GM18498 (cell line): ENCODE data around the gene TEKT2.

Experiments used
- ATAC-seq: cut with Tn5 transposase; IDR thresholded peaks from one replicate; pipeline ENCODE4 v1.9.1; 2021; ENCODE audit warnings: mild to moderate bottlenecking, moderate library complexity; ENCODE audit not compliant: unreplicated experiment

Gene TEKT2

DNA sequence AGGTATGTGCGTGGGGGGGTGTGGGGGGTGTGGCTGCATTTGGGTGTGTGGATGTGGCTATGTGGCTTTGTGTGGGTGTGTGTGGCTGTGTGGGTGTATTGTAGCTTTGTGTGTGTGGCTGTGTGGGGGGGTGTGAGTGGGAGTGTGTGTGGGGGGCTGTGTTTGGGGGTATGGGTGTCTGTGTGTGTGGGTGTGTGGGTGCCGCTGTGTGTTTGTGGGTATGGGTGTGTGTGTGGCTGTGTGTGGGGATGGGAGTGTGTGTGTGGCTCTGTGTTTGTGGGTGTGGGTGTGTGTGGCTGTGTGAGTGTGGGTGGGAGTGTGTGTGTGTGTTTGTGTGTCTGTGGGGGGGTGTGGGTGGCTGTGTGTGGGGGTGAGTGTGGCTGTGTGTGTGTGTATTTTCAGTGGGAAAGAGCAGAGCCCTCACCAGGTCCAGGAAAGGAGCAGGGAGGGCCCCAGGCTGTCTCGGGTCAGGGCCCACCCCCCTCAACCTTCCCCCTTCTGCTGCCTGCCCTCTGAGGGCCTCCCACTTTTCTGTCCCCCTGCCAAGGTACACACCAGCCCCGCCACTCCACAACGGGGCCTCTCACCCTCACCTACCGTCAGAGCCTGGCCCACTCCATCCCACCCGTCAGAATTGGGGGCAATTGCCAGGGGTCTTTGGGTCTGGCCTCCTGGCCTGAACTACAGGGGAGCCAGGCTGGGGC, 43.1 kb downstream of the TEKT2 start:
- ATAC-seq = no peak

DNA sequence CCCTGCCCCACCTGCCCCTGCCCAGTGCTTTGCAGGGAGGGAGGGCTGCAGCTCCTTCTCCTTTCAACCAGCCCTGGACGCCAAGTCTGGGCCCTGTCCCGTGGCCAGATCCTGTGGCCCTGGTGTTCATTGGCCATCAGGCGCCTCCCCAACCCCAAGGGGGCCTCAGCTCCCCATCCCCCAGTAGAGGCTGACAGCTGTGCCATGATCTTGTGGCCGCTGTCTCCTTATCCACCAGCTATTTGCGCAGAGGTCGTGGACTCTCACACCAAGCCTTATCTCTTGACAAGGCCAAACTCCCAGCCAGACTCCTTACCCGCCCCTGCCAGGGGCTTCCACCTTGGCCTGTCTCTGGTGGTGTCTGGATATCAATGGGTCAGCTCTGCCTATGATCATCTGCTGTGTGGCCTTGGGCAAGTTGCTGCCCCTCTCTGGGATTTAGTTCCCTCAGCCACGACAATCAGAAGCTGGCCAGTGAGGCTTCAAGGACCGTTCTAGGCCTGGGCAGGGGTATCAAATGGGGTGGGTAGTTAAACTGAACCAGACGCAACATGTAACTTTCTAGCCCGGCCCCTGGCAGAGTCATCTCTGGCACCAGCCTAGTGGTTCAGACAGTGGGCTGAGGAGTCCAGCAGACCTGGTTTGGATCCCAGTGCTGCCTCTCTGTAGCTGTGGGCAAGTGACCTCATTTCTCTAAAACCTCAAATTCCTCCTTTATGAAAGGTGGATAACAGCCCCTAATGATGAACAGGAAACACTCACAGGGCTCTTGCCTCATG, 44.4 kb downstream of the TEKT2 start:
- no peak for ATAC-seq

DNA sequence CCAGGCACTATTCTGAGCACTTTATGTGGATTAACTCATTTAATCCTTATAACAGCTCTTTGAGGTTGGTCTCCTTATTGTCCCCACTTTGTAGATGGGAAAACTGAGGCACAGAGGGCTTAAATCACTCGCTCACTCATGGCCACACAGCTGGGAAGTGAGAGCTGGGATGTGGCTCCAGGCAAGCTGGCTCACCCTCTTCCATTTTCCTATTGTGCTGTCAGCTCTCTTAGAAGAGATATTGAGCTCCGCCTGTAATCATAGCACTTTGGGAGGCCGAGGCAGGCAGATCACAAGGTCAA, 45.0 kb downstream of the TEKT2 start:
- no peak for ATAC-seq

DNA sequence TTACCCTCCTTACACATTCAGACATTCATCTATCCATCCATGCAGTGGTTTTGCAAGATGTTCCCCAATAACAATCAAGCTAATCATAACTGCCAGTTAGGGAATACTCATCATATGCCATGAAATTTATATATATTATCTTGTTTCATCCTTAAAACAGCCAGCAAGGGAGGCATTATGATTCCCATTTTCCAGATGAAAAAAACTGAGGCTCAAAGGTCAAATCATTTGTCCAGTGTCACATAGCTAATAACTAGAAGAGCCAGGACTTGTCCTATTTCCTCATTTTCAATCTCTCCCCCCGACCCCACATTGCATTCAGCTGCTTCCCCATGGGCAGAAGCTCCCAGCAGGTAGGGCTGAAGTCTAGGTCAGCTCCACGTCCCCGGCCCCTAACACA, 48.1 kb downstream of the TEKT2 start:
- ATAC-seq = no peak

DNA sequence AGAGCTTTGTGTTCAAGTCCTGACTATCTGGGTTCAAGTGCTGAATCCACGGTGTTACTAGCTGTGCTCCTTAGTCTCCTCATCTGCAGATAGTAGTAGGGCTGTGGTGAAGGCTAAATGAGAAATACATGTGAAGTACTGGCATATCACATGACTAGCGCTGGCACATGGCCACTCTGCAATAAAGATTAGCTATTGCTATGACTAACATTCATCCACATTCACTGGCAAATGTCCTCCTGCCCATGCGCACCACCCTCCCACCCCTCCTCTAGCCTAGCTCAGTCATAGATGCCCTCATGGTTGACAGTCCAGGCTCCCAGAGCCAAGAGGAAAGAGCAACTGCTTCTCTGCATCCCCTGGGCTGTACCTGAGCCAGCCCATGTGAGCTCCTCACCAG, 49.6 kb downstream of the TEKT2 start:
- ATAC-seq = no peak

DNA sequence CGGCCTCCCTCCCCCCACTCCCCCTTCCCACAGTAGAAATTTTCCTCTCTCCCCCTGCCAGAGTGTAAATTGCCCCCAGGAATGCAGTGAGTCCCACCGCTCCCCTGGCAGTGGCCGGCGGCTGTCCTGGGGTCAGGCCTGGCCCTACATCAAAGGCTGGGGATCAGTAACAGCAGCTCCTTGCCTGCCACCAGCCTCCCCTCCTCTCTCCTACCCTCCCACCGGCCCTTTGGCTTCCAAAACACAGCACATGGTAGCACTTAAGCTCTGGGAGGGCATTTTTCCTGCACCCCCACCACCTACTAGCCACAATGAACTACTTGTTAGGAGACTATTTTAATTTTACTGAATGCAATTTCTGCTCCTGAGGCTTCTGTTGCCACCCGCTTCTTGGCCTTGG, 50.1 kb downstream of the TEKT2 start:
- no peak for ATAC-seq

DNA sequence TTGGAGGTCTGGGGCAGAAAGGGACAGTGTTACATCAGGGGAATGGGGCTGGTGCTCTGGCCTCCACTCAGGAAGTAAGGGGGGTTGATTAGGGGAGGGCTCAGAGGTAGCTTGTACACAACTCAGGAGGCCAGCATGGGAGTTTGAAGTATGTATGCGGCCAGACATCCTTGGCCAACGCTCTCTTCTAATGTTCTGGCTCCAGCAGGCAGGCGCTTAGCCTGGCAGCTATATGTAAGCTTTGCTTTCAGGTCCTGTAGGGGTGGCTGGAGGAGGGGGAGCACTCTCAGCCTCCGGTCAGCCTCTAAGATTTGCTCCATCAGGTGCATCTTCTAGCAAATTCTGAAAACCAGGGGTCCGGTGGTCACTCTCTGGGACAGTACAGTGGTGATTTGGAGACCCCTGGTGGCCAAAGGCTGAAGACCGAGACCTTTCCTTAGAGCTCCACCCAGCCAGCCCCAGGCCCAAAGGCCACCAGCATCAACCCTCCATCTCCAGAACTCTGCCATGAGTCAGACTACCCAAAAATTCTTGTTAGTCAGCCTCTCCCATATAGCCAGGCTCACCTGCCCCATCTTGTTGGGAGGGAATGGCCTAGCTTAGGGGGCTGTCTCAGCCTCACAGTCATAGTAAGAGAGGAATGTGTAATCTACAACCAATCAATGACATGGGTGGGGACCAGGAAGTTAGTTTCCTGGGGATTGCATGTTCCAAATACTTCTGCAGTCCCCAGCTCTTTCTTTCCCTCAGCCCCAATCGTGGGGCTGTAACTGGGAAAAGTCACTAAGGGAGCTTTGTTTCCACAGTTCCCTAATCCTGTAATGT, 50.8 kb downstream of the TEKT2 start:
- no peak for ATAC-seq

DNA sequence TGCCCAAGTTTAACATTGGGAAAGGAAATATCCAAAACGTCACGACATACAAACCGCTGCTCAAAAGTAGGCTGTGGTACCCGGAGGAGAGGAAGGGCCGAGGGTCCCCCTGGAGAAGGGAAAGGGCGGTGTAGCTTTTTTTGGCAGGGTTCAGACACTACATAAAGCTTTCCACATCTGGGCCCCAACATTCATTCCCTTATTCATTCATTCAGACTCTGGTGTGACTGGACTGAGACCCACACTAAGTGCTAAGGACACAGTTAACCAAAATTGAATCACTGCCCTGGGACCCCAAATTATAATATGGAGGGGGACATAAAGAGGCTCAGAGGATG, 51.4 kb downstream of the TEKT2 start:
- no peak for ATAC-seq

DNA sequence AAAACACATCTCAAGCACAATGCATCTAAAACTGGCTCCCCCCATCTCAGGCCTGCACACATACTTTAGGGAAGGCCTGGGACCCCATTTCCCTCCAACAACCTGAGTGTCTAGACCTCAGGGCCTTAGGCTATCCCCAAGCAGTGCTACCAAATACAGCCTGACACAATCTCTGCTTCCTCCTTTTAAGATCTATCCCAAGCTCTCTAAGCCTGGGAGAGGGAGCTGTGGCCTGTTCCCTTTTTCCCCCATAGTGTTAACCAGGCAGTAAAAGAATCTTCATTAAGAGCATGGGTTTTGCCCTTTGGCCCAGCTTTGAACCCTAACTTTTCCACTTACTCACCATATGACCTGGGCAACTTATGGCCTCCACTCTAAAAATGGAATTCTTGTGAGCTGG, 51.9 kb downstream of the TEKT2 start:
- no peak for ATAC-seq

DNA sequence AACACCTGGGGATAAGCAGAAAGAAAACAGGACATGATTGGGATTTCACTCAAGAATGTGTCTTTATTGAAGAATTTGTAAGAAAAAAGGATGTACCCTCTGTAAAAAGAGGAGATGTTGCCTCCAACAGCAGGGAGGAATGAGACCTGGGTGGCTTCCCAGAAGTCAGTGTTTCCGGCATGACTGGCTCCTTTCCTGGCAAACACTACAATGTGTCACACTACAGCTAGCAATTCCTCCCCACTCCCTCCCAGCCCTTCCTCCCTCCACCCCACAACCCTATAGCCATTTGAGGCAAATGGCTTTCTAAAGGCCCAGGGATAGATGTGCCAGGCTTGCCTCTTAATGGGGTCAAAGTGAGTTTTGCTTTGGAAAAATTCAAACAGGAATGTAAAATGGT, 52.6 kb downstream of the TEKT2 start:
- ATAC-seq = no peak

DNA sequence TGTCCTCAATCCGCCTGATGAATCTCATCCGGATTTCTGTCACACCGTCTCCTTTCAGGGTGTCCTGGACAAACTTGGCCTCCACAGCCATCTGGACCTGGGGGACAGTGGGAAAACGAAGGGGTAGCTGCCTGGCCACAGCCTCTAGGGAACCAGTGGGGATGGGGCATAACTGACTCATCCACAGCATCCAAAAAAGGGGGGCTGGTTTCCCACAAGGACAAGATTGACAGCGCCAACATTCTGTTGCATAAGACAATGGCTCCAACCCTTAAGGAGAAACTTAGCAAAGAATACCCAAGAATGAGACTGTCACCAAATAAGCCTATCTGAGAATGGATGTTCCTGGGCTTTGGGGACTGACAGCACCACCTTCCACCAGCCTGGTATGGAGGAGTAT, 53.3 kb downstream of the TEKT2 start:
- no peak for ATAC-seq

DNA sequence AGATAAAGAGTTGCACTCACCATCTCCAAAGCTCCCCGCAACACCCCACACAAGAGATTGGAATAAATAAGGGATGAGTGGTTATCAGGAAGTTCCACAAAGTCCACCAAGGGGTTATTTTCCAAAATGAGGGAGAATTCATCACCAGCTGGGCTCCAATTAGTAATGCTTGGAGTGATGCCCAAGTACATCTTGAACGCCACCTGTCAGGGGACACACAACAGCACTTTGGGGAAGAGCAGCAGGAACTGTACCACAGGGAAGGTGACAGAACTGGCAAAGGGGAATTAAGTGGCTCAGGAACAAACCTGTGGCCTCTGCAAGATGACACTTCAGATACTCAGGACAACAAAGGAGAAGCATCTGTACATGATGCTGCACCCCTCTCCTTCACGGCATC, 53.9 kb downstream of the TEKT2 start:
- ATAC-seq = no peak
